WTC11 (cell line): ENCODE data around the gene NEK4. TPM values are rescaled to one million over a fixed set of nuclear protein-coding genes. Genes with fewer than 3 reads are reported as not detected.

Experiments
- ATAC-seq: fragments of 200-7000 bp; cut with Tn5 transposase; 2 replicates; pipeline ENCODE4 v1.10.0; 2021; ENCODE audit warnings: mild to moderate bottlenecking, moderate library complexity
- CTCF ChIA-PET: fragments of 300-600 bp; sonication (Branson Sonifier 250); formaldehyde crosslinking; loops from one replicate; lab custom pipeline; 2021; ENCODE audit warnings: antibody characterized with exemption; lab: Charles Lee
- POLR2A ChIA-PET: fragments of 350-600 bp; sonication (Branson Sonifier 250); formaldehyde crosslinking; loops from one replicate; lab custom pipeline; 2021; ENCODE audit warnings: antibody characterized with exemption; lab: Charles Lee
- DNase-seq: peaks from one replicate; pipeline ENCODE4 v3.0.0; 2021; ENCODE audit warnings: low spot score
- H3K27ac Mint-ChIP-seq: 2 replicates; pipeline ENCODE4 v1.8.0; 2021; ENCODE audit warnings: mixed read lengths
- H3K27me3 Mint-ChIP-seq: 2 replicates; pipeline ENCODE4 v1.8.0; 2021; ENCODE audit warnings: low read depth, mild to moderate bottlenecking, moderate library complexity, mixed read lengths
- H3K36me3 Mint-ChIP-seq: 2 replicates; pipeline ENCODE4 v1.8.0; 2021; ENCODE audit warnings: mixed read lengths
- H3K4me1 Mint-ChIP-seq: 2 replicates; pipeline ENCODE4 v1.8.0; 2022; ENCODE audit warnings: mixed read lengths
- H3K4me3 Mint-ChIP-seq: 2 replicates; pipeline ENCODE4 v1.8.0; 2021; ENCODE audit warnings: mild to moderate bottlenecking, moderate library complexity, mixed read lengths
- H3K9me3 Mint-ChIP-seq: 2 replicates; pipeline ENCODE4 v1.8.0; 2021; ENCODE audit warnings: mixed read lengths
- EMX1 ChIP-seq: fragments of 250-450 bp; sonication (Bioruptor Pico); IDR thresholded peaks from 2 replicates; pipeline ENCODE4 v1.8.0; 2021; ENCODE audit warnings: mild to moderate bottlenecking
- ETV6 ChIP-seq: sonication (generic); formaldehyde crosslinking; IDR thresholded peaks from 2 replicates; pipeline ENCODE4 v1.8.1; 2022; ENCODE audit warnings: mild to moderate bottlenecking, missing genetic modification reagents
- GRHL2 ChIP-seq: fragments of 250-450 bp; sonication (Bioruptor Pico); IDR thresholded peaks from 2 replicates; pipeline ENCODE4 v1.8.0; 2022; ENCODE audit warnings: mild to moderate bottlenecking, moderate library complexity; ENCODE audit not compliant: insufficient replicate concordance, severe bottlenecking
- HMGA2 ChIP-seq: fragments of 250-450 bp; sonication (Bioruptor Pico); IDR thresholded peaks from 2 replicates; pipeline ENCODE4 v1.4.0; 2021; ENCODE audit warnings: mild to moderate bottlenecking, moderate library complexity
- JAZF1 ChIP-seq: fragments of 250-450 bp; sonication (Bioruptor Pico); IDR thresholded peaks from 2 replicates; pipeline ENCODE4 v1.9.0; 2021; ENCODE audit warnings: moderate library complexity, mild to moderate bottlenecking, inconsistent platforms
- MXD4 ChIP-seq: fragments of 250-450 bp; sonication (Bioruptor Pico); IDR thresholded peaks from 2 replicates; pipeline ENCODE4 v1.8.0; 2021; ENCODE audit warnings: mild to moderate bottlenecking, moderate library complexity, borderline replicate concordance
- OVOL2 ChIP-seq: fragments of 250-450 bp; sonication (Bioruptor Pico); IDR thresholded peaks from 2 replicates; pipeline ENCODE4 v1.9.0; 2021; ENCODE audit warnings: mild to moderate bottlenecking, borderline replicate concordance
- TEAD1 ChIP-seq: sonication (generic); formaldehyde crosslinking; IDR thresholded peaks from 2 replicates; pipeline ENCODE4 v1.8.0; 2022; ENCODE audit warnings: mild to moderate bottlenecking, missing genetic modification reagents
- TEAD4 ChIP-seq: sonication (generic); formaldehyde crosslinking; IDR thresholded peaks from 2 replicates; pipeline ENCODE4 v1.8.0; 2022; ENCODE audit warnings: mild to moderate bottlenecking, missing genetic modification reagents
- ZNF121 ChIP-seq: sonication (generic); formaldehyde crosslinking; IDR thresholded peaks from 2 replicates; pipeline ENCODE4 v1.8.0; 2023; ENCODE audit warnings: missing genetic modification reagents
- ZNF423 ChIP-seq: fragments of 250-450 bp; sonication (Bioruptor Pico); IDR thresholded peaks from 2 replicates; pipeline ENCODE4 v2.1.2; 2022; ENCODE audit warnings: mild to moderate bottlenecking, moderate library complexity
- ZNF532 ChIP-seq: fragments of 250-450 bp; sonication (Bioruptor Pico); IDR thresholded peaks from 2 replicates; pipeline ENCODE4 v1.9.0; 2021; ENCODE audit warnings: mild to moderate bottlenecking, borderline replicate concordance
- total RNA-seq: library from RNA; stranded (reverse); gene quantifications from 3 replicates; pipeline ENCODE4 v1.2.3, GENCODE V29; 2021
- TF ChIP-seq, protein P1 (sequence below): fragments of 250-450 bp; sonication (Bioruptor Pico); IDR thresholded peaks from 2 replicates; pipeline ENCODE4 v1.9.0; 2021; ENCODE audit warnings: mild to moderate bottlenecking
- TF ChIP-seq, protein P2 (sequence below): sonication (generic); formaldehyde crosslinking; IDR thresholded peaks from 2 replicates; pipeline ENCODE4 v1.8.0; 2022; ENCODE audit warnings: mild to moderate bottlenecking, missing genetic modification reagents

Gene NEK4
- total RNA-seq, 1 experiment from 2014 or later: 31.4 TPM

DNA sequence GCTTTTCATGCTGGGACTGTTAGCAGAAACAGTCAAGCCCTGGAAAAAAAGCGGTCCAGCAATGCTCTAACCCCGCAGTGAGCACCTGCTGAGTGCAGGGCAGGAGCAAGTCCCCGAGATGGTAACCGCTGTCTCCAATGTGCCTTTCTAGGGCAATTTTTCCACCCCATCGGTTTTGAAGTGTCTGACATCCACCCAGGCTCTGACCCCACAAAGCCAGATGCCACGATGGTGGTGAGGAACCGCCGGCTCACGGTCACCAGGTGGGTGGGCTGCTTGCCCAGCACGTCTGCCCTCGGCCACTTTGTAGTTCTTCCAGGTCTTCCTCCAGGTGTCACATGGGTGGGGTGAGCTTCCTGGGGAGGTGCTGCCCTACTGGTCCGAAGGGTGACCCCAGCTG lies 20.6 kb upstream of the NEK4 start:
- ATAC-seq (no peak), DNase-seq (no peak)
- Mint-ChIP-seq H3K9me3 (no peaks in the 10 kb centered on the region), H3K4me3 (no peak overlapping the region), H3K4me1 (no peaks in the 10 kb centered on the region), H3K36me3 (no peaks in the 10 kb centered on the region), H3K27me3 (no peaks in the 10 kb centered on the region), H3K27ac (no peak overlapping the region)
- POLR2A ChIA-PET: no interaction called here
- CTCF ChIA-PET: interaction anchor here (1.2 to 5.5 kb wide), 8 partner anchors 8 to 143 kb away, joined by 3 to 96 read pairs (median 26); partner anchors contain the start of gene NEK4
- TF ChIP-seq ZNF121 (CRISPR knock-in tag) (no peak), OVOL2 (CRISPR knock-in tag) (no peak)
- TF ChIP-seq, protein P1, sequence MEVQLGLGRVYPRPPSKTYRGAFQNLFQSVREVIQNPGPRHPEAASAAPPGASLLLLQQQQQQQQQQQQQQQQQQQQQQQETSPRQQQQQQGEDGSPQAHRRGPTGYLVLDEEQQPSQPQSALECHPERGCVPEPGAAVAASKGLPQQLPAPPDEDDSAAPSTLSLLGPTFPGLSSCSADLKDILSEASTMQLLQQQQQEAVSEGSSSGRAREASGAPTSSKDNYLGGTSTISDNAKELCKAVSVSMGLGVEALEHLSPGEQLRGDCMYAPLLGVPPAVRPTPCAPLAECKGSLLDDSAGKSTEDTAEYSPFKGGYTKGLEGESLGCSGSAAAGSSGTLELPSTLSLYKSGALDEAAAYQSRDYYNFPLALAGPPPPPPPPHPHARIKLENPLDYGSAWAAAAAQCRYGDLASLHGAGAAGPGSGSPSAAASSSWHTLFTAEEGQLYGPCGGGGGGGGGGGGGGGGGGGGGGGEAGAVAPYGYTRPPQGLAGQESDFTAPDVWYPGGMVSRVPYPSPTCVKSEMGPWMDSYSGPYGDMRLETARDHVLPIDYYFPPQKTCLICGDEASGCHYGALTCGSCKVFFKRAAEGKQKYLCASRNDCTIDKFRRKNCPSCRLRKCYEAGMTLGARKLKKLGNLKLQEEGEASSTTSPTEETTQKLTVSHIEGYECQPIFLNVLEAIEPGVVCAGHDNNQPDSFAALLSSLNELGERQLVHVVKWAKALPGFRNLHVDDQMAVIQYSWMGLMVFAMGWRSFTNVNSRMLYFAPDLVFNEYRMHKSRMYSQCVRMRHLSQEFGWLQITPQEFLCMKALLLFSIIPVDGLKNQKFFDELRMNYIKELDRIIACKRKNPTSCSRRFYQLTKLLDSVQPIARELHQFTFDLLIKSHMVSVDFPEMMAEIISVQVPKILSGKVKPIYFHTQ (CRISPR knock-in tag): no peak

DNA sequence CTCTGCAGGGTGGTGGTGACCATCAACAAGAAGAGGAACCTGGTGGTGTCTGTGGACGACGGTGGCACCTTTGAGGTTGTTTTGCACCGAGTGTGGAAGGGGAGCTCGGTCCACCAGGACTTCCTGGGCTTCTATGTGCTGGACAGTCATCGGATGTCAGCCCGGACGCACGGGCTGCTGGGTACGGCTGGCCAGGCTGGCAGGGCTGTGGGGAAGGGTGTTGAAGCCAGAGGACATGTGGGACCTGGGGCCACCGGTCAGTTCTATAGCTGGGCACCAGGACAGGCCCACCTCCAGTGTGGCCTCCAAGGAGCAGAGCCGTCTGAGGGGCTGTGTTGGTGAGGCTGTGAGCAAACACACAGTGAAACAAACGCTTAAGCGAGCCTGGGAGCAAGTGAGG lies 20.0 kb upstream of the NEK4 start:
- POLR2A ChIA-PET: interaction anchor here (0.8 kb wide), 1 partner anchor 8 kb away, joined by 3 read pairs; no protein-coding TSS in a partner anchor
- Mint-ChIP-seq H3K36me3 (no peaks in the 10 kb centered on the region), H3K4me3 (no peak overlapping the region), H3K4me1 (no peaks in the 10 kb centered on the region), H3K27me3 (no peaks in the 10 kb centered on the region), H3K27ac (no peak overlapping the region), H3K9me3 (no peaks in the 10 kb centered on the region)
- CTCF ChIA-PET: interaction anchor here (5.4 to 5.5 kb wide), 2 partner anchors 8 to 30 kb away, joined by 41 to 96 read pairs; no protein-coding TSS in a partner anchor
- TF ChIP-seq, protein P2, sequence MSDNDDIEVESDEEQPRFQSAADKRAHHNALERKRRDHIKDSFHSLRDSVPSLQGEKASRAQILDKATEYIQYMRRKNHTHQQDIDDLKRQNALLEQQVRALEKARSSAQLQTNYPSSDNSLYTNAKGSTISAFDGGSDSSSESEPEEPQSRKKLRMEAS: no peak
- TF ChIP-seq JAZF1 (CRISPR knock-in tag) (no peak), TEAD1 (no peak), MXD4 (CRISPR knock-in tag) (no peak), TEAD4 (CRISPR knock-in tag) (no peak), ZNF532 (CRISPR knock-in tag) (no peak)
- DNase-seq (no peak), ATAC-seq (no peak)

- POLR2A ChIA-PET: interaction anchor here (0.8 kb wide), 1 partner anchor 8 kb away, joined by 3 read pairs; no protein-coding TSS in a partner anchor
- Mint-ChIP-seq H3K27ac (no peak overlapping the region), H3K36me3 (no peaks in the 10 kb centered on the region), H3K4me1 (no peaks in the 10 kb centered on the region), H3K4me3 (no peak overlapping the region), H3K27me3 (no peaks in the 10 kb centered on the region)
- no peak for DNase-seq
- CTCF ChIA-PET: interaction anchor here (1.9 to 5.4 kb wide), 2 partner anchors 9 to 30 kb away, joined by 9 to 41 read pairs; no protein-coding TSS in a partner anchor
- no peak for ATAC-seq
- TF ChIP-seq HMGA2 (CRISPR knock-in tag): no peak
- TF ChIP-seq ZNF423 (CRISPR knock-in tag): no peak
- TF ChIP-seq GRHL2 (CRISPR knock-in tag): no peak
- TF ChIP-seq EMX1: no peak
- no peak for TF ChIP-seq ZNF532 (CRISPR knock-in tag)
- TF ChIP-seq ETV6 (CRISPR knock-in tag): no peak
- TF ChIP-seq, all 79 proteins: peak for 0
- H3K9me3 Mint-ChIP-seq: no peaks in the 10 kb centered on the region
Measured at GRCh38 chr3:52790337-52790736, 19.6 kb upstream of the NEK4 start.
